ENCODE measurements around the gene CCT4.

GRCh38 chr2:61885896-61886603 lies 2.4 kb downstream of the CCT4 start:
- TF ChIP-seq CTCF (IDR thresholded peaks at IDR 0.05) (no peak), POLR2A (IDR thresholded peaks at IDR 0.05) (no peak)
